HEK293 (cell line): Measurements from ENCODE around the gene PARD3.

Experiments
- CTCF ChIA-PET: fragments of 350-600 bp; formaldehyde crosslinking; extraction: SDS; loops from one replicate; lab custom pipeline; 2021; ENCODE audit warnings: antibody characterized with exemption; lab: Yijun Ruan, JAX
- POLR2A ChIA-PET: fragments of 300-600 bp; formaldehyde crosslinking; extraction: SDS; loops from one replicate; lab custom pipeline; 2020; ENCODE audit warnings: antibody characterized with exemption, inconsistent platforms; lab: Yijun Ruan, JAX
- H3K27ac ChIP-seq: fragments of 200-500 bp; sonication (Bioruptor generic); 2 replicates; pipeline ENCODE4 v1.5.1; 2014; ENCODE audit warnings: low read depth, low read length, control low read depth, inconsistent platforms; ENCODE audit errors: extremely low read depth
- H3K36me3 ChIP-seq, 2 experiments: fragments of 200-500 bp in 1 of 2; sonication (Bioruptor generic) in 1 of 2; 1 replicate in 1 of 2; 2 replicates in 1 of 2; pipeline ENCODE4 v1.5.1; 2014 to 2017; ENCODE audit warnings: inconsistent platforms in 2 of 2, low read length in 2 of 2; ENCODE audit not compliant: control insufficient read depth in 2 of 2, insufficient read depth in 1 of 2
- H3K4me1 ChIP-seq: fragments of 200-500 bp; sonication (Bioruptor generic); 2 replicates; pipeline ENCODE4 v1.5.1; 2014; ENCODE audit warnings: mild to moderate bottlenecking, low read length, inconsistent platforms; ENCODE audit not compliant: control insufficient read depth, insufficient read depth
- H3K4me3 ChIP-seq: 2 replicates; pipeline ENCODE4 v1.5.1; 2011; ENCODE audit warnings: low read depth, mild to moderate bottlenecking, control low read depth, low read length, moderate library complexity
- H3K9me3 ChIP-seq: fragments of 200-500 bp; sonication (Bioruptor generic); 2 replicates; pipeline ENCODE4 v1.5.1; 2014; ENCODE audit warnings: low read depth, low read length, inconsistent platforms; ENCODE audit not compliant: control insufficient read depth, insufficient read depth
- FEZF1 ChIP-seq: fragments of 450-650 bp; formaldehyde crosslinking; IDR thresholded peaks from 2 replicates; pipeline ENCODE4 v1.5.1; 2016; ENCODE audit warnings: missing biosample characterization, missing genetic modification characterization
- KLF1 ChIP-seq: fragments of 450-650 bp; formaldehyde crosslinking; IDR thresholded peaks from 2 replicates; pipeline ENCODE4 v1.5.1; 2016; ENCODE audit warnings: missing biosample characterization, missing genetic modification characterization
- KLF7 ChIP-seq: fragments of 450-650 bp; formaldehyde crosslinking; IDR thresholded peaks from 2 replicates; pipeline ENCODE4 v1.5.1; 2016; ENCODE audit warnings: missing biosample characterization, missing genetic modification characterization, borderline replicate concordance
- OSR2 ChIP-seq: fragments of 450-650 bp; formaldehyde crosslinking; IDR thresholded peaks from 2 replicates; pipeline ENCODE4 v1.5.1; 2016; ENCODE audit warnings: missing biosample characterization, missing genetic modification characterization
- PRDM1 ChIP-seq: fragments of 450-650 bp; formaldehyde crosslinking; IDR thresholded peaks from 2 replicates; pipeline ENCODE4; 2016; ENCODE audit warnings: missing biosample characterization, missing genetic modification characterization
- WT1 ChIP-seq: fragments of 450-650 bp; formaldehyde crosslinking; IDR thresholded peaks from 2 replicates; pipeline ENCODE4 v1.5.1; 2016; ENCODE audit warnings: missing biosample characterization, missing genetic modification characterization
- ZFHX2 ChIP-seq: fragments of 450-650 bp; formaldehyde crosslinking; conservative IDR thresholded peaks from 2 replicates; pipeline ENCODE4 v1.5.1; 2016; ENCODE audit warnings: missing biosample characterization, missing genetic modification characterization
- ZNF10 ChIP-seq: fragments of 450-650 bp; formaldehyde crosslinking; IDR thresholded peaks from 2 replicates; pipeline ENCODE4 v1.5.1; 2017; ENCODE audit warnings: missing biosample characterization, missing genetic modification characterization
- ZNF114 ChIP-seq: fragments of 450-650 bp; formaldehyde crosslinking; IDR thresholded peaks from 2 replicates; pipeline ENCODE4 v1.5.0; 2017; ENCODE audit warnings: missing biosample characterization, missing genetic modification characterization
- ZNF24 ChIP-seq: fragments of 450-650 bp; formaldehyde crosslinking; IDR thresholded peaks from 2 replicates; pipeline ENCODE4 v1.5.1; 2016; ENCODE audit warnings: missing biosample characterization, missing genetic modification characterization
- ZNF248 ChIP-seq: fragments of 450-650 bp; formaldehyde crosslinking; IDR thresholded peaks from 2 replicates; pipeline ENCODE4 v1.5.1; 2017; ENCODE audit warnings: missing biosample characterization, missing genetic modification characterization
- ZNF311 ChIP-seq: fragments of 450-650 bp; formaldehyde crosslinking; IDR thresholded peaks from 2 replicates; pipeline ENCODE4 v1.5.1; 2017; ENCODE audit warnings: missing biosample characterization, missing genetic modification characterization, borderline replicate concordance
- ZNF335 ChIP-seq: fragments of 450-650 bp; formaldehyde crosslinking; conservative IDR thresholded peaks from 2 replicates; pipeline ENCODE4 v1.5.1; 2016; ENCODE audit warnings: missing biosample characterization, missing genetic modification characterization
- ZNF354C ChIP-seq: fragments of 450-650 bp; formaldehyde crosslinking; IDR thresholded peaks from 2 replicates; pipeline ENCODE4 v1.5.1; 2016; ENCODE audit warnings: missing biosample characterization, missing genetic modification characterization, low read depth, borderline replicate concordance
- ZNF501 ChIP-seq: fragments of 450-650 bp; formaldehyde crosslinking; IDR thresholded peaks from 2 replicates; pipeline ENCODE4 v1.5.1; 2016; ENCODE audit warnings: missing biosample characterization, missing genetic modification characterization
- ZNF660 ChIP-seq: fragments of 450-650 bp; IDR thresholded peaks from 2 replicates; pipeline ENCODE4 v1.5.1; 2018; ENCODE audit warnings: missing biosample characterization, mild to moderate bottlenecking, missing genetic modification characterization
- ZNF664 ChIP-seq: fragments of 450-650 bp; formaldehyde crosslinking; IDR thresholded peaks from 2 replicates; pipeline ENCODE4 v1.5.1; 2016; ENCODE audit warnings: missing biosample characterization, missing genetic modification characterization
- ZNF792 ChIP-seq: fragments of 450-650 bp; formaldehyde crosslinking; IDR thresholded peaks from 2 replicates; pipeline ENCODE4 v1.5.1; 2016; ENCODE audit warnings: missing biosample characterization, missing genetic modification characterization
- ZNF837 ChIP-seq: fragments of 450-650 bp; formaldehyde crosslinking; IDR thresholded peaks from 2 replicates; pipeline ENCODE4 v1.5.1; 2016; ENCODE audit warnings: missing biosample characterization, missing genetic modification characterization
- ZSCAN16 ChIP-seq: fragments of 450-650 bp; formaldehyde crosslinking; IDR thresholded peaks from 2 replicates; pipeline ENCODE4 v1.5.1; 2016; ENCODE audit warnings: missing biosample characterization, missing genetic modification characterization
- TF ChIP-seq, protein P1 (sequence below): fragments of 450-650 bp; formaldehyde crosslinking; IDR thresholded peaks from 2 replicates; pipeline ENCODE4 v1.5.1; 2017; ENCODE audit warnings: missing biosample characterization, missing genetic modification characterization
- TF ChIP-seq, protein P2 (sequence below): fragments of 450-650 bp; formaldehyde crosslinking; IDR thresholded peaks from 2 replicates; pipeline ENCODE4 v1.5.1; 2017; ENCODE audit warnings: missing biosample characterization, missing genetic modification characterization
- TF ChIP-seq, protein P3 (sequence below): fragments of 450-650 bp; formaldehyde crosslinking; IDR thresholded peaks from 2 replicates; pipeline ENCODE4 v1.5.1; 2016; ENCODE audit warnings: missing biosample characterization, missing genetic modification characterization
- TF ChIP-seq, protein P4 (sequence below): fragments of 450-650 bp; formaldehyde crosslinking; IDR thresholded peaks from 2 replicates; pipeline ENCODE4 v1.5.1; 2016; ENCODE audit warnings: missing biosample characterization, missing genetic modification characterization

The PARD3 gene

DNA sequence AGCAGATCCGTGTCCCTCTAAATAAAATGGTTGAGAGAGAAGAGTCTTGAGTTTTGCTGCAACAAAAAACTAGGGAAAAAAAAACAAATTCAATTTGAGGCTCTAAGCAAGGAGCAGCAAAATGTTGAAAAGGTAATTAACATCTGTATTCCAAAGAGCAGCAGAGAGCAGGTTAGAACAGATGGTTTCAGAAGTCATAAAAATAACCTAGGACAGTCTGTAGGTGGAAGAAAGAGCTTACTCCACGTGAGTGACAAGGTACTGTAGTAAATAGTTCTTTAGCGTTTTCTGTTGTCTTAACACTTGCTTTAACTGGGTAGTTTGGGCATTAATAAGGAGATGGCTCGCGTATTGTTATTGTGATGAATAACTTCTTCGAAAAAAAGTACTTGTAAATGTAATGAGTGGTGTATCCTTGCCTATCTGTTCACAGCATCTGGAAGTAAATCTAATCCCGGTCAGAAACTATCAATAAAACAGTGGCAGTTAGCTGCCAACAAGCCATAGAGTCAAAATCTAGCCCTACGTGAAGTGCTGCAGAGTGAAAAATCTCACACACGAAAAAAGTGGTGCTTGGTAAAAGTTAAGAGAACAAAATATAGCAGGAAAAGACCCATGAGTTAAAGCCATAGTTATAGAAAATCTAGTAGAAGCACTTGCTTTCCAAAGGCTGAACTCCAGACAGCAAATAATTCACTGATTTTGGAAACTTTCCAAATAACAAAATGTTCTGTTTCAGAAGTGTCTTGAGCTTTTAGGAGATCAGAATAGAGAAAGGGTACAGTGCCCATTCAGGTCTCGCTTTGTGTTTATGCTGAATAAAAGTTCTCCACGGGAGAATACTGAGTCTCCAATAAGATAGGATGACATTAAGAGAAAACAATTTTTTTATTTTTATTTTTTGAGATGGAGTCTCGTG is 49.3 kb upstream of the PARD3 start:
- Histone ChIP-seq H3K36me3 (no peaks in the 10 kb centered on the region), H3K27ac (no peak overlapping the region; the same call in 1 of the 2 replicates), H3K9me3 (no peaks in the 10 kb centered on the region), H3K4me3 (no peak overlapping the region), H3K4me1 (peaks cover 28% of the 10 kb centered on the region)
- POLR2A ChIA-PET: interaction anchor here (0.6 kb wide), 1 partner anchor 45 kb away, joined by 5 read pairs; no protein-coding TSS in a partner anchor
- TF ChIP-seq ZNF335 (tag by site-specific recombination) (peak; percentile 38; the same call in 1 of the 2 replicates), ZNF248 (tag by site-specific recombination) (no peak), ZNF660 (tag by site-specific recombination) (0 out of 2 replicates have a peak, but pooled peaks have one; percentile 28), ZSCAN16 (tag by site-specific recombination) (no peak), ZNF10 (tag by site-specific recombination) (0 out of 2 replicates have a peak, but pooled peaks have one; percentile 11), ZNF837 (tag by site-specific recombination) (no peak), ZNF24 (tag by site-specific recombination) (no peak), ZNF311 (tag by site-specific recombination) (no peak), ZNF792 (tag by site-specific recombination) (no peak), OSR2 (tag by site-specific recombination) (peak; percentile 57; the same call in 1 of the 2 replicates), ZNF354C (no peak), FEZF1 (tag by site-specific recombination) (peak; percentile 66), ZFHX2 (tag by site-specific recombination) (0 out of 2 replicates have a peak, but pooled peaks have one; percentile 10), PRDM1 (tag by site-specific recombination) (no peak)
- TF ChIP-seq, protein P1, sequence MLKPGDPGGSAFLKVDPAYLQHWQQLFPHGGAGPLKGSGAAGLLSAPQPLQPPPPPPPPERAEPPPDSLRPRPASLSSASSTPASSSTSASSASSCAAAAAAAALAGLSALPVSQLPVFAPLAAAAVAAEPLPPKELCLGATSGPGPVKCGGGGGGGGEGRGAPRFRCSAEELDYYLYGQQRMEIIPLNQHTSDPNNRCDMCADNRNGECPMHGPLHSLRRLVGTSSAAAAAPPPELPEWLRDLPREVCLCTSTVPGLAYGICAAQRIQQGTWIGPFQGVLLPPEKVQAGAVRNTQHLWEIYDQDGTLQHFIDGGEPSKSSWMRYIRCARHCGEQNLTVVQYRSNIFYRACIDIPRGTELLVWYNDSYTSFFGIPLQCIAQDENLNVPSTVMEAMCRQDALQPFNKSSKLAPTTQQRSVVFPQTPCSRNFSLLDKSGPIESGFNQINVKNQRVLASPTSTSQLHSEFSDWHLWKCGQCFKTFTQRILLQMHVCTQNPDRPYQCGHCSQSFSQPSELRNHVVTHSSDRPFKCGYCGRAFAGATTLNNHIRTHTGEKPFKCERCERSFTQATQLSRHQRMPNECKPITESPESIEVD (tag by site-specific recombination): peak; percentile 94
- TF ChIP-seq, protein P2, sequence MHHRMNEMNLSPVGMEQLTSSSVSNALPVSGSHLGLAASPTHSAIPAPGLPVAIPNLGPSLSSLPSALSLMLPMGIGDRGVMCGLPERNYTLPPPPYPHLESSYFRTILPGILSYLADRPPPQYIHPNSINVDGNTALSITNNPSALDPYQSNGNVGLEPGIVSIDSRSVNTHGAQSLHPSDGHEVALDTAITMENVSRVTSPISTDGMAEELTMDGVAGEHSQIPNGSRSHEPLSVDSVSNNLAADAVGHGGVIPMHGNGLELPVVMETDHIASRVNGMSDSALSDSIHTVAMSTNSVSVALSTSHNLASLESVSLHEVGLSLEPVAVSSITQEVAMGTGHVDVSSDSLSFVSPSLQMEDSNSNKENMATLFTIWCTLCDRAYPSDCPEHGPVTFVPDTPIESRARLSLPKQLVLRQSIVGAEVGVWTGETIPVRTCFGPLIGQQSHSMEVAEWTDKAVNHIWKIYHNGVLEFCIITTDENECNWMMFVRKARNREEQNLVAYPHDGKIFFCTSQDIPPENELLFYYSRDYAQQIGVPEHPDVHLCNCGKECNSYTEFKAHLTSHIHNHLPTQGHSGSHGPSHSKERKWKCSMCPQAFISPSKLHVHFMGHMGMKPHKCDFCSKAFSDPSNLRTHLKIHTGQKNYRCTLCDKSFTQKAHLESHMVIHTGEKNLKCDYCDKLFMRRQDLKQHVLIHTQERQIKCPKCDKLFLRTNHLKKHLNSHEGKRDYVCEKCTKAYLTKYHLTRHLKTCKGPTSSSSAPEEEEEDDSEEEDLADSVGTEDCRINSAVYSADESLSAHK (tag by site-specific recombination): no peak
- CTCF ChIA-PET: interaction anchor here (0.6 kb wide), 1 partner anchor 107 kb away, joined by 3 read pairs; no protein-coding TSS in a partner anchor

DNA sequence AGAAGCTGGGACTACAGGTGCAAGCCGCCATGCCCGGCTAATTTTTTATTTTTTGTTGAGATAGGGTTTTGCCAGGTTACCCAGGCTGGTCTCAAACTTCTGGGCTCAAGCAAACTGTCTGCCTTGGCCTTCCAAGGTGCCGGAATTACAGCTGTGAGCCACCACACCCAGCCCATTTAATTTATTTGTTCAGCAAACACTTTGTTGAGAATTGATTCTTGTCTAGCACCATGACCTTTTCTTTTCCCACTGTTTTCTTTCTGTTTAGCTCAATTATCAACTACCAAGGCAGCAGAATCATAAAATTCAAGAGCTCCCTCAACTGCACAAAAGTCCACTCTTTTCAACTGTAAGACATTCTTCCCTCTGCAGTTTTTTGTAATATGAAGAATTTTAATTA is 47.8 kb upstream of the PARD3 start:
- ChIA-PET POLR2A (interaction anchor here (0.7 kb wide), 2 partner anchors 9 to 52 kb away, joined by 3 read pairs; no protein-coding TSS in a partner anchor), CTCF (interaction anchor here (0.7 to 1.0 kb wide), 3 partner anchors 8 to 346 kb away, joined by 3 to 4 read pairs (median 3); no protein-coding TSS in a partner anchor)
- Histone ChIP-seq H3K27ac (peak overlapping the region; percentile 46; the same call in 1 of the 2 replicates), H3K9me3 (no peaks in the 10 kb centered on the region), H3K36me3 (no peaks in the 10 kb centered on the region), H3K4me3 (no peak overlapping the region), H3K4me1 (peaks cover 28% of the 10 kb centered on the region)
- TF ChIP-seq WT1 (tag by site-specific recombination): 0 out of 2 replicates have a peak, but pooled peaks have one; percentile 35
- TF ChIP-seq, protein P3, sequence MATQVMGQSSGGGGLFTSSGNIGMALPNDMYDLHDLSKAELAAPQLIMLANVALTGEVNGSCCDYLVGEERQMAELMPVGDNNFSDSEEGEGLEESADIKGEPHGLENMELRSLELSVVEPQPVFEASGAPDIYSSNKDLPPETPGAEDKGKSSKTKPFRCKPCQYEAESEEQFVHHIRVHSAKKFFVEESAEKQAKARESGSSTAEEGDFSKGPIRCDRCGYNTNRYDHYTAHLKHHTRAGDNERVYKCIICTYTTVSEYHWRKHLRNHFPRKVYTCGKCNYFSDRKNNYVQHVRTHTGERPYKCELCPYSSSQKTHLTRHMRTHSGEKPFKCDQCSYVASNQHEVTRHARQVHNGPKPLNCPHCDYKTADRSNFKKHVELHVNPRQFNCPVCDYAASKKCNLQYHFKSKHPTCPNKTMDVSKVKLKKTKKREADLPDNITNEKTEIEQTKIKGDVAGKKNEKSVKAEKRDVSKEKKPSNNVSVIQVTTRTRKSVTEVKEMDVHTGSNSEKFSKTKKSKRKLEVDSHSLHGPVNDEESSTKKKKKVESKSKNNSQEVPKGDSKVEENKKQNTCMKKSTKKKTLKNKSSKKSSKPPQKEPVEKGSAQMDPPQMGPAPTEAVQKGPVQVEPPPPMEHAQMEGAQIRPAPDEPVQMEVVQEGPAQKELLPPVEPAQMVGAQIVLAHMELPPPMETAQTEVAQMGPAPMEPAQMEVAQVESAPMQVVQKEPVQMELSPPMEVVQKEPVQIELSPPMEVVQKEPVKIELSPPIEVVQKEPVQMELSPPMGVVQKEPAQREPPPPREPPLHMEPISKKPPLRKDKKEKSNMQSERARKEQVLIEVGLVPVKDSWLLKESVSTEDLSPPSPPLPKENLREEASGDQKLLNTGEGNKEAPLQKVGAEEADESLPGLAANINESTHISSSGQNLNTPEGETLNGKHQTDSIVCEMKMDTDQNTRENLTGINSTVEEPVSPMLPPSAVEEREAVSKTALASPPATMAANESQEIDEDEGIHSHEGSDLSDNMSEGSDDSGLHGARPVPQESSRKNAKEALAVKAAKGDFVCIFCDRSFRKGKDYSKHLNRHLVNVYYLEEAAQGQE (tag by site-specific recombination): no peak
- TF ChIP-seq KLF1 (tag by site-specific recombination): peak; percentile 88
- TF ChIP-seq OSR2 (tag by site-specific recombination): peak; percentile 96
- TF ChIP-seq ZNF664 (tag by site-specific recombination): peak; percentile 97
- TF ChIP-seq KLF7 (tag by site-specific recombination): peak; percentile 84; the same call in 1 of the 2 replicates
- TF ChIP-seq, protein P4, sequence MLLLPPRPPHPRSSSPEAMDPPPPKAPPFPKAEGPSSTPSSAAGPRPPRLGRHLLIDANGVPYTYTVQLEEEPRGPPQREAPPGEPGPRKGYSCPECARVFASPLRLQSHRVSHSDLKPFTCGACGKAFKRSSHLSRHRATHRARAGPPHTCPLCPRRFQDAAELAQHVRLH (tag by site-specific recombination): peak; percentile 10; the same call in 1 of the 2 replicates
- TF ChIP-seq, protein P1 (tag by site-specific recombination): peak; percentile 86
- TF ChIP-seq ZNF114 (tag by site-specific recombination): no peak
- TF ChIP-seq ZNF501 (tag by site-specific recombination): no peak
